HG02870 (cell line): ENCODE measurements around the gene ZNF697.
"Not testable (repeated sequence)": the region's sequence is repeated elsewhere in the genome, so short reads cannot be mapped to it uniquely, and the experiment has no call there.

ENCODE experiments used
- ATAC-seq: cut with Tn5 transposase; IDR thresholded peaks from one replicate; pipeline ENCODE4 v1.9.1; 2021; ENCODE audit warnings: mild to moderate bottlenecking, moderate library complexity; ENCODE audit not compliant: unreplicated experiment

Gene ZNF697

GRCh38 chr1:119603695-119604094 lies 44.4 kb downstream of the ZNF697 start:
- no peak for ATAC-seq

DNA sequence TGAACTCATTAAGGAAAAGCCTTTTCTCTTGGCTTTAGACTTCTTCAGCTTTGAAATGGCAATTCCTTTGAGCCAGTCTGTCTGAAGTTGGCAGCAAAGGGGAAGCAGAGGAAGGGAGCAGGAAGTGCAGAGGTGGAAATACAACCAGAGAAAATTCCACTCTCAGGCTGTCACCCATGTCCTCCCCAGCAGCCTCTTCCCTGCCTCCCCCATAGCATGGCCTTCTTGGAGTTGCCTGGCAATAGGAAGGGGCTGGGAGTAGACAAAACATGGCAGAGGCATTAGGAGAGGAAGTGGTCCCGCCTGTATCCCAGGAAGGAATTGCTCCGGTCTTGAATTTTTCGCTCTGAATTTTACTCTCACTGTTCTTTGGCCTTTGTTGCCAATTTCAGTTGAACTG lies 44.8 kb downstream of the ZNF697 start:
- not testable (repeated sequence) for ATAC-seq

DNA sequence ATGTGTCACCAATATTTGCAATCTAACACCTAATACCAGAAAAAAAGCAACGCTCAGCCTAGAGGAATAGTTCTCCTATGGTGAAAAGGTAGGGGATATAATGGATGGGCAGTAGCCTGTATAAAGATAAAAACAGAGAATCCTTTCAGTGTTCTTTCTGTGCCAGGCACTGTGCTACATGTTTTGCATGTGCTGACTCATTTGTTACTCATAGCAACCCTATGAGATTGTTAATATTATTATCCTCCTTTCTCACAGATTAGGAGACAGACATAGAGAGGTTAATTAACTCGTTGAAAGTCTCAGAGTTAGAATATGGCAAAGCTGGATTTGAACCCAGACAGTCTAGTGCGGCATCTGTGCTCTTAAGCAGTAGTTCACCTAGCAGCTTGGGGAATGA lies 45.3 kb downstream of the ZNF697 start:
- ATAC-seq, result not testable (repeated sequence)

DNA sequence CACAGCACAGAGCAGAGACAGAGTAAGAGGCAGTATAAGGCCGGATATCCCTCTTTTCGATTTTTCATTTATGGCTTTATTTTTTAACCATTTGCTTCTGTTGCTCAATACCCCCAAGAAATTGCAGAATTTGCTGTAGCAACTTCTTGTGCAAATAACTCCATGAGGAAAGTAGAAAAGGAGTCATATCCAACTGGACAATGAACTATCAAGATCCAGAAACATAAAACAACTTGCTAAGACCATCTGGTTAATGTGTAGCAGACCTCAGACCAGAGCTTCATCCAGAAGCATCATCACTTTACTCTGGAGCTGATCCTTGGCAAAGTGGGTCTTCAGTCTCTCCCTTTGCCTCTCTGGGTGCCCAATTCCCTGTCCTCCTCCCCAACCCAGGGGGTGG lies 45.9 kb downstream of the ZNF697 start:
- no peak for ATAC-seq

GRCh38 chr1:119600976-119601375 lies 47.1 kb downstream of the ZNF697 start:
- ATAC-seq, result no peak

DNA sequence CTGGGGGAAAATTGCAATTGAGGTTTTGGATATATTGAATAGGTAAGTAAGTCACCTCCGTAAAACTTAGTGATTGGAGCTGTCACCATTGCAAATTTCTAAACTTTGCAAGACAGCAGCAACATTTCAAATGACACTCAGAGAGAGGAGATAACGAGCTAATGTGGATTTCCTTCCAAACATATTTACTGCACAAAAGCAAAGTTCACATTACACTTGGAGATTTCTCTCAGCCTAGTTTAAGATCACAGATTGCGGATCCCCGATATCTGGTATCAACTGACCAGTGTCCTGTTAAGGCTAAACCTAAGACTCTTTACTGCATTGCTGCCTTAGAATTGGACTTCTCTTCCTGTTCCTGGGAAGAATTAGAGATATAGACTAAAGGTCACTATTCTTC lies 47.5 kb downstream of the ZNF697 start:
- ATAC-seq, result no peak

DNA sequence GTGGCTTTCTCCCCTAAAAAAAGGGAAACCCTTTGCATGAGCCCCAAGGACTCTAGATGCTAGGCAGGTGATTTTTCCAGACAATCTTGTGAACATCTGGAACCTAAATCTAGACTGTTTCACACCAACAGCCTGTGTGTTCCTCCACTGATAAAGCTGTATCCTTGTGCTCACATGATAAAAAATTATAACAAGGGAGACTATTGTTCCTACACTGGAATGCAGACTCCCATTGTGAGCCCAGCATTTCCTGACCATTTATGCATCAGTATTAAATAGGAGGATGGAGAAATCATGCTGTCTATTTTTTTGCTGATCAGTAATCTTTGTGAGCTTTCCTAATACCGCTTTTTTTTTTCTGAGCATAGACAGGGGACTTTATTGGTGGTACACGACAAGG lies 52.5 kb downstream of the ZNF697 start:
- ATAC-seq, result no peak

DNA sequence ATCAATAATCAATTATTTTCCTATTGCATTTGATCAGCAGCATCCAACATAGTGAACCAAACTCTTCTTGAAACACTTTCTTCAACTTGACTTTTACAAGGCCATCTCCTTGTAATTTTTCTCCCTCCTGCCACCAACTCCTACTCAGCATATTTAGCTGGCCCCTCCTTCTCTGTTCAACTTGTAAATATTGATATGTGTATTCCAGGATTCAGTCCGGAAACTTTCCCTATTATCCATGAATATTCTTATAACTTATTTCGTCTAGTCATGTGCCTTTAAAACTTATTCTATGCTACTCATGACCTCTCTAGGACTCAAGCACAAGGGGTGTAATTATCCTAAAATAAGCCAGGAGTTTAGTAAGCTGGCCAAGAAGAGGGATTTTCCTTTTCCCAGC lies 52.9 kb downstream of the ZNF697 start:
- no peak for ATAC-seq

DNA sequence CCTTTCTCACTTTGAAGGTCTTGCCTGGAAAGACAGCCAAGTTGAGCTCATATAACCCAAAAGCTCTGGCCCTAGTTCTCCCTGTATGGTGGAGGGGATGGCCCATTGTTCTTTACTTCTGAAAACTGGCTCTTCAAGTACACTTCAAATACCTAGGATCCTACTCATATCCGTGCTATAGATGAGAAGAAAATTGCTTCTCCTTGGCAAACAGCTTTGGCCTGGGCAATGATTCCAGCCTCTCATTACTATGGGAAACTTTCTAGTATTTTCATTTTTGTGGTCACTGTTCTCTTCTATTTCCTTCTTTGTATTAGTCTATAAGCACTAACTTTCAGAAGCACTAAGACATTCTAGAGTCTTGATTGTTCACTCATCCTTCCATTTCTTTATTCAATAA lies 53.7 kb downstream of the ZNF697 start:
- ATAC-seq, result no peak

DNA sequence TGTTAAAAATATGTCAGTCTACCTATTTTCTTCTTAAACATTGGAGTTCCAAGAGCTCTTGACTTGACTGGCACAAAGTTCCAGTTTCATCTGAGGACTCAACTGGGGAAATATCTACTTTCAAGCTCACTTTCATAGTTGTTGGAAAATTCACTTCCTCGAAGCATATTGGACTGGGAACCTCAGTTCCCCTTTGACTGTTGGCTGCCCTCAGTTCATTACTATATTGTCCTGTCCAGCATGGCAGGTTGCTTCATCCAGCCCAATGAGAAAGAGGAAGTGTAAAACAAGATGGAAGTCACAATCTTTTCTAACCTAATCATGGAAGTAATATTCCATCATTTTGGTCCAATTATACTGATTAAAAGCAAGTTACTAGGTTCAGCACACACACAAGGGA lies 54.3 kb downstream of the ZNF697 start:
- no peak for ATAC-seq

GRCh38 chr1:119590393-119590792 lies 57.7 kb downstream of the ZNF697 start:
- ATAC-seq, result no peak

DNA sequence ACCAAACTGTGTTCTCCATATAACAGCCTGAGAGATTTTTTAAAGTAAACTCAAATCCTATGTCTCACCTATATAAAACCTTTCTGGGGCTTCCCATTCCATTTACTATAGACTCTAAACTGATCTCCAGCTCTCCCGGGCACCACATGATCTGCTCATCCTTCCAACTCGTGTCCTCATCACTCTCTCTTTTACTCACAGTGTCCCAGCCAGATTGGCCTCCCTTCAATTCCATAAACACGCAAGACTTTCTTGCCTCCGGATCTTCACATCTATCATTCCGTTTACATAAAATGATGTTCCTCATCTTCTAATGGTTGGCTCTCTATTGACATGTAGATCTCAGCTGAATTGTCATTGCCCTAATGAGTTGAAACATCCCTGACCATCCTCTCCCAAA lies 59.4 kb downstream of the ZNF697 start:
- ATAC-seq, result no peak

GRCh38 chr1:119587341-119587740 lies 60.7 kb downstream of the ZNF697 start:
- no peak for ATAC-seq

DNA sequence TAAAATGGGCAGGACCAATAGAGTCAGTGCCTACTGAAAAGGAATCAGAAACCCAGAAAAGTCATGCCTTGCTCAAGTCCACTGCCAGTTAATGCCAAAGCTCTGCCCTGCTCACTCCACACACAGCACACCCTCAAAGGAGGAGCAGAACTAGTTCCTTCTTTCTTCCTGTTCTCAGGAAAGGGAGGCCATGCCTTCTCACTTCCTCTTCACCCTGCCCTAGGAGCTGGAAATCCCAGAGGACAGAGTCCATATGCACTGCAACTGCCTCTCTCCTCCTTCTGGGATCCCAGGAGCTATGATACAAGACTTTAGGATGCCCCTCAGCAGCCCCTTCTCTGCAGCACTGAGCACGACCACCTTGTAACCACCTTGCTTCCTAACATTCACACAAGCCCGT lies 62.3 kb downstream of the ZNF697 start:
- not testable (repeated sequence) for ATAC-seq

DNA sequence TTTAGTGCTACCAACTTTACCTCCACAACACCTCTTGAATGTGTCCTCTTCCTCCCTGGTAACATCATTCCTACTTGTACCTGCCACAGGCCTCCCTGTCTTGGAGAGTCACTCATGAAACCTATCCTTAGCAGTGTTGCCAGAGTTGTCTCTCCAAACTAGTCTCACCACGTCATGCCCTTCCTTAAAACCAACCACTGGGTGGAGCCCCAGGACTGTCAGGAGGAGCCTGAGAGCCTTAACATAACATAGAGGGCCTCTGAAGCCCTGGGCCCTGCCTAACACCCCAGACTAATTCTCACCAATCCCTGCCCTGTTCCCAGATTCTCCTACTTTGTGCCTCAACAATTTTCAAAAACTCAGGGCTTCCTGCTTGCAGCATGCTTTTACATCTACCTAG lies 65.3 kb downstream of the ZNF697 start:
- ATAC-seq, result no peak

DNA sequence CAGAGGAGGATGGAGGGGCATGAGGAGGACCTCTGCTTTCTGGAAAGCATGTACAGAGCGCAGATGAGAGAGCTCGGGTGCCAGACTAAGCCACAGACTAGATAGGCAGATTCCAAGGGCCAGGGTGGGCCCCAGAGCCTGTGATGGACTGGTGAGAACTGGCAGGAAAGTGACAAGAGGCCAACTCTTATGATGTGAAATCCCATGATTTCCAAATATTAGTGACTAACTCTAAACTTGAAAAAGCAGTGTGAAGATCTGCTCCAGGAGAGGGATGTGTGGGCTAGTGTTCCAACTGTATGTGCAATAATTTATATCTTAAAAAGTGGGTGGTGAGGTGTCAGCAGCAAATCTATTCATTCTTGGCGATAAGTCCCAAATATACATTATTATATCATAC lies 67.0 kb downstream of the ZNF697 start:
- ATAC-seq, result not testable (repeated sequence)

DNA sequence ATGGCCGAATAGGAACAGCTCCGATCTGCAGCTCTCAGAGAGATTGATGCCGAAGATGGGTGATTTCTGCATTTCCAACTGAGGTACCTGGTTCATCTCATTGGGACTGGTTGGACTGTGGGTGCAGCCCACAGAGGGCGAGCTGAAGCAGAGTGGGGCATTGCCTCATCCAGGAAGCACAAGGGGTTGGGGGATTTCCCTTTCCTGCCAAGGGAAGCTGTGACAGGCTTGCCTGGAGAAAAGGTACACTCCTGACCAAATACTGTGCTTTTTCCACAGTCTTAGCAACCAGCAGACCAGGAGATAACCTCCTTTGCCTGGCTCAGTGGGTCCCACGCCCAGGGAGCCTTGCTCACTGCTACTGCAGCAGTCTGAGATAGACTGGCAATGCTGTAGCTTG lies 74.2 kb downstream of the ZNF697 start:
- no peak for ATAC-seq

DNA sequence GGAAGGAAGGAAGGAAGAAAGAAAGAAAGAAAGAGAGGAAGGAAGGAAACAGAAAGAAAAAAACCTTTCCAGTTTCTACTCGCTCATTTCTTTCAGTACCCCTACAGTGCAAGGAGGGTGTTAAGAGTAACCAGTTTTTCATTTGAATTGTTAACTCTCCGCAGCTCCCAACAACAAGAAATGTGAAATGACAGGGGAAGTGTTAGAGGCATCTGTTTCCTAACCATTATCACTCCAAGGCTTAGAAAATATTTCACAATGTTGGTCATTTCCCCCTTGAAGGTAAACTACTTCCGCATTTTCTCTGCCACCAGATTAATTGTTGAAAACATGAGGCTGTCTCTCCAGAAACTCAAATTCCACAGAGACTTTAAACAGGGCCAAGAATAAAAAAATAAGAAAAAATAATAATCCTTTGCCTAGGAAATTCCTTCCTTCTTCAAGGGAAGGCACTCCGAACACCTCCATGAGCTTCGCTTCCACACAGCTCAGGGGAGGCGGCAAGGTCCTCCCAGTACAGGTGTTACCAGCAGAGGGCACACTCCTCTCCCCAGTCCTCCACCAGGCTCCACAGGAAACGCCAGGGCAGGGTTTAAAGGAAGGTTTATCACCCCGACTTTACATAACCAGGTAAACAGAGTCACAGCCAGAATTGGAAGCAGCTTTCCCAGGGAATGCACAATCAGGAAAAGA lies 78.0 kb downstream of the ZNF697 start:
- ATAC-seq, result not testable (repeated sequence)
